IPS DF 6.9 (cell line): ENCODE results near the gene PIGC.

Source experiments
- DNase-seq: peaks from one replicate; pipeline ENCODE4 v3.0.0-alpha.2; 2013; ENCODE audit warnings: low read depth, low spot score
- H3K27ac ChIP-seq: one replicate; pipeline ENCODE4 v1.5.1; 2013; ENCODE audit warnings: low read length, control low read depth
- H3K27me3 ChIP-seq: 2 replicates; pipeline ENCODE4 v1.6.1; 2013; ENCODE audit warnings: mild to moderate bottlenecking, low read length; ENCODE audit not compliant: control insufficient read depth, insufficient read depth
- H3K36me3 ChIP-seq: 2 replicates; pipeline ENCODE4 v1.6.1; 2013; ENCODE audit warnings: low read length; ENCODE audit not compliant: control insufficient read depth, insufficient read depth
- H3K4me1 ChIP-seq: 2 replicates; pipeline ENCODE4 v1.6.1; 2013; ENCODE audit warnings: low read length; ENCODE audit not compliant: control insufficient read depth, insufficient read depth
- H3K4me3 ChIP-seq: 2 replicates; pipeline ENCODE4 v1.5.1; 2013; ENCODE audit warnings: mild to moderate bottlenecking, low read length
- H3K9me3 ChIP-seq: 2 replicates; pipeline ENCODE4 v1.6.1; 2013; ENCODE audit warnings: low read length, inconsistent platforms; ENCODE audit not compliant: control insufficient read depth, insufficient read depth
- WGBS: extraction: QIAGEN DNeasy Blood & Tissue Kit; methylation state at CpG from one replicate; pipeline ENCODE4 v1.1.7; 2013; ENCODE audit warnings: mixed read lengths, missing lambda C conversion rate; ENCODE audit not compliant: insufficient read length, insufficient coverage; 5-methylcytosine and 5-hydroxymethylcytosine counted together

Gene PIGC

DNA sequence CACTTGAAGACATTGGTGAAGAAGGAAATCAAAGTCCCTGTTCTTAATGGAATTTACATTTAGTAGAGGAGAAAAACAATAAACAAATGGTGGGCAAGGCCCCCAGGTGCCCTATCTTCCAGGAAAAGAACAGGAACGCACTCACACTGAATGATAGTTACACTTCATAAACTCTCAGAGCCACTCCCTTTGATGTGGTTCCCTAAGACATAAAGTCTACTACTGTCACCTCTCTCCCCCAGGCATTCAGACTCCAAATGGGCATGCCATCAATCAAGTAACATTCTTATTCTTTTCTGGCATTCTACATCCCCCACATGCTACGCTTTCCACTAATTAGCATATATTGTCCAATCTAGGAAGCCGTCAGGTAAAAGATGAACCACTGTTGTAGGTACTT lies 36.6 kb upstream of the PIGC start:
- Histone ChIP-seq H3K27me3 (no peaks in the 10 kb centered on the region), H3K4me1 (no peaks in the 10 kb centered on the region), H3K9me3 (no peaks in the 10 kb centered on the region), H3K27ac (no peak overlapping the region), H3K4me3 (no peak overlapping the region), H3K36me3 (no peaks in the 10 kb centered on the region)
- no CpG with 5 or more reads among the region's 3 CpGs for WGBS
- no peak for DNase-seq

DNA sequence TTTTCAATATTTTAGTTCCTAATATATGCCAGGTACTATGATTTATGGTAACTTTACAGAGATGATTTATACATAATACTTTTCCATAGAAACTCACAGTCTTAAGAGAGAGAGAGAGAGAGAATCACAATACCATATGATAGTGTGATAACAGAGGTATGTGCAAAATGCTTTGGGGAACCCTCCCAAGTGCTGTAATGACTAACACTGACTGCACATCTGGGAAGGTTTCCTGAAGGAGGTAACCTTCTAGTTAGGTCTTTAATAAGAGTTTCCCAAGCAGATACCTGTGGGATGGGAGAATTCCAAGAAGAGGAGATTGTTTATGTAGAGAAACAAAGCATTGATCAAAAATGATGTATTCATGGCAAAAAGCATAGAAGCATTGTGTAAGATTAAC lies 34.6 kb upstream of the PIGC start:
- H3K4me3 ChIP-seq: no peak overlapping the region
- no peaks in the 10 kb centered on the region for H3K9me3 ChIP-seq
- H3K27me3 ChIP-seq: no peaks in the 10 kb centered on the region
- H3K4me1 ChIP-seq: no peaks in the 10 kb centered on the region
- H3K27ac ChIP-seq: no peak overlapping the region
- H3K36me3 ChIP-seq: no peaks in the 10 kb centered on the region
- DNase-seq: no peak

DNA sequence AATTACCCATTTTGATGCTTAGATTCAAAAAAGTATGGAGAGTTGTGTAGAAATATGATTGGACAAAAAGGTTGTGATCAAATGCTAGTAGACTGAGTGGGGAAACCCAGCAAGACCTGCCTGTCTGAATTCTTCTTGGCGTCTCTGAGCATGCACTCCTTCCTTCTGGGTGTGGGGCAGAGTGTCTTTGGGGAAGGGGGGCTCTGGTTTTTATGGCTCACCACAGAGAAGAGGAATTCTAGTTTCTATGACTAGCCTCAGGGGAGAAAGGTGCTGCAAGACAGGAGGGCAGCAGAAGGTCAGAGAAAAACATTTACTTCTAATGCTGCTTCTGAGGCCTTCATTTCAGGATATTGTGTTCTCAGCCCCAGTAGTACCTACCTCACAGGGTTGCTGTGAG lies 33.9 kb upstream of the PIGC start:
- WGBS: no CpG with 5 or more reads among the region's 1 CpG
- Histone ChIP-seq H3K27me3 (no peaks in the 10 kb centered on the region), H3K27ac (no peak overlapping the region), H3K4me3 (no peak overlapping the region), H3K9me3 (no peaks in the 10 kb centered on the region), H3K4me1 (no peaks in the 10 kb centered on the region), H3K36me3 (no peaks in the 10 kb centered on the region)
- DNase-seq: no peak

DNA sequence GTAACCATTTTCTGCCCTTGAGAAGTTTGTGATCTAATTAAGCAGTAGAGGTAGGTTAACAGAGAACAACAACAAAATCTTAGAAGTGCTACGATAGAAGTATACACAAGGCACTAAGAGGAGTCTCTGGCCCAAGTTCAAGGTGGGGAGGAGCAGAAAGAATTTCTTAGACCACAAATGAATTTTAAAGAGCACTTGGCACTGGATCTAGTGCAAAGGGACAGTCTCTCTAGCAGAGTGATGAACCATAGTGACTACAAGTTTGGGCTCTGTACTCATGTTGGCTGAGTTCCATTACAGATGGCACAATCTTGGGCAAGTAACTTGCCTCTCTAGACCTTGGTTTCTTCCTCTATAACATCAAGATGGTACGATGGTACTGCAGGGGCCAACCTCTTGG lies 33.3 kb upstream of the PIGC start:
- no peaks in the 10 kb centered on the region for H3K9me3 ChIP-seq
- H3K36me3 ChIP-seq: no peaks in the 10 kb centered on the region
- WGBS: no CpG with 5 or more reads among the region's 2 CpGs
- H3K4me3 ChIP-seq: no peak overlapping the region
- DNase-seq: no peak
- no peak overlapping the region for H3K27ac ChIP-seq
- no peaks in the 10 kb centered on the region for H3K4me1 ChIP-seq
- H3K27me3 ChIP-seq: no peaks in the 10 kb centered on the region

DNA sequence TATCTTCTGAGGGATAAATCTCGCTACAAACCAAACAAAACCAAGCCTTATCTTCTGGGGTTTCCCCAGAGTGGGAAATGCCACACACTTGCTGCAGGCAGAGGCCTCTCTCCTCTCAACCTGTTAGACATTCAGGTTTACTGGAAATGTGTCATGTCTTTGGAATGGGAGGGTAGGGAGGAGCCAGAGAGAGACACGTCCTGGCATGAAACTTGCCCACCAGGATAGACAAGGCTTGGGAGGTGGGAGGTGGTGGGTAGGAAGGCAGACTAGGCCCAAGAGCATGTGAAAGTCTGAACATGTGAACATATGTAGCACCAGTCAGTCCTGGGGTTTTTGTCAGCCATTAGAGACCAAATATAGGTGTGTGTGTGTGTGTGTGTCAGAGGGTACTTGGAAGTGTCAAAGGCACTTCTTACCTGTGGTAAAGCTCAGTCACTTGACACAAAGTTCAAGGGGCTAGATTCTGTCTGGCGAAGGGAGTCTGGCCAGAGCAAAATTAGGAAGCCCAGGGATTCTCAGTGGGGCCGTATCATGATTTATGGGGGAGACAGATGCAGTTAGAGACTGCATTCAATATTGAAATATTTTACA lies 32.4 kb upstream of the PIGC start:
- H3K4me3 ChIP-seq: no peak overlapping the region

DNA sequence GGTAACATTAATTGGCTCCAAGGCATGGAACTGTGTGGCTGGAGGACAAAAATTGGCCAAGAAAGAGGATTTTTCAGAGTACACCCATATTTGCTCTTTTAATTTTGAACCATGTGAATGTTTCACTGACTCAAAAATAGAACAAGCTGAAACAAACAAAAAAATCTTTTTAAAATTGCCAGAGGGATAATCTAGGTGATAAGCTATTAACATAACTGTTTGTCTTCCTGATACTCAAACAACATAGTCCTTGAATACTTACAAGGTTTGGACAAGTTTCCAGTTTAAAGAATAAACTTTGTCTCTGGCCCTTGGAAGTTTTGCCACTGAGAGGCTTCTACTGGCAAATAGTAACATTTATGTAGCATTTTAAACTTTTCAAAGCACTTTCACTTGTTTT lies 30.0 kb upstream of the PIGC start:
- no peaks in the 10 kb centered on the region for H3K27me3 ChIP-seq
- no peak overlapping the region for H3K27ac ChIP-seq

More for the DNA sequence above, 32.4 kb upstream of the PIGC start:
- no peaks in the 10 kb centered on the region for H3K27me3 ChIP-seq
- no peak for DNase-seq
- WGBS: no CpG with 5 or more reads among the region's 4 CpGs
- H3K36me3 ChIP-seq: no peaks in the 10 kb centered on the region
- no peaks in the 10 kb centered on the region for H3K4me1 ChIP-seq
- H3K9me3 ChIP-seq: no peaks in the 10 kb centered on the region
- H3K27ac ChIP-seq: no peak overlapping the region

DNA sequence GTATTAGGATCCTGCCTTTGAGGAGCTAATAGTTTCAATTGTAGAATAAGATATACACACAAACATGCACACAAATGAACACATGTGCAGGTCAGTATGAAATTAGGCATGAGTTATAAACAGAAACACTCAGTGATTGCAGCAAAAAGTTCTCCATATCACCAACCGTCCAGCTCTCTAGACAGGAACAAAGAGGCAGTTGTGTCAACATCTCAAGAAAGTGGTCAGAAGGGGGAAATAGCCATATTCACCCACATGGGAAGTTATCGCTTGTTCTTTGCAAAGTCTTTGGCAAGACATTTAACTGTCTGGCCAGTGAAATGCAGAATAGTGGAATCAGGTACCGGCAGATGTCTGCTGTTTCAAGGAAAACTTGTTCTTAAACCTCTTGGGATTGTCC lies 29.4 kb upstream of the PIGC start:
- no peaks in the 10 kb centered on the region for H3K4me1 ChIP-seq
- no CpG with 5 or more reads among the region's 3 CpGs for WGBS
- no peak overlapping the region for H3K27ac ChIP-seq
- no peak overlapping the region for H3K4me3 ChIP-seq
- H3K27me3 ChIP-seq: no peaks in the 10 kb centered on the region
- DNase-seq: no peak
- H3K9me3 ChIP-seq: no peaks in the 10 kb centered on the region
- no peaks in the 10 kb centered on the region for H3K36me3 ChIP-seq

More for the DNA sequence above, 30.0 kb upstream of the PIGC start:
- no peak for DNase-seq
- Histone ChIP-seq H3K36me3 (no peaks in the 10 kb centered on the region), H3K4me3 (no peak overlapping the region), H3K4me1 (no peaks in the 10 kb centered on the region), H3K9me3 (no peaks in the 10 kb centered on the region)

DNA sequence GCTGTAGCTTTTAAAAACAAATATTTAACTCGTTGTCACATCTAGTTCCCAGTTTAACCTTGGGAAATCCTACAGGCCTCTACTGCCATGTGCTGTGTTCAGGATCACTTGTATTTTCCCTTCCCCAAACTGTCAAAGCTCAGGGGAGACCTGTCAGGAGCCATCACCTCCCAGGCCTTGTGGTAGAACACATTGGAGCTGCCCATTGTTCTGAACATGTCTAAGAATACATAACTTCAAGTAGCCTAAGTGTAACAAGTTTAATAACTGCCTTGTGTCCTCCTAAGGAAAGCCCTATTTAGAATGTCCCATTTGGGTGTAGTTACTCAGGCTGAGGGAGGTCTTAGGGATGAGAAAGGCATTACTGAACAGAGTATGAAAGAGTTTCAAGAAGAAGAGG lies 28.6 kb upstream of the PIGC start:
- no peak overlapping the region for H3K4me3 ChIP-seq

DNA sequence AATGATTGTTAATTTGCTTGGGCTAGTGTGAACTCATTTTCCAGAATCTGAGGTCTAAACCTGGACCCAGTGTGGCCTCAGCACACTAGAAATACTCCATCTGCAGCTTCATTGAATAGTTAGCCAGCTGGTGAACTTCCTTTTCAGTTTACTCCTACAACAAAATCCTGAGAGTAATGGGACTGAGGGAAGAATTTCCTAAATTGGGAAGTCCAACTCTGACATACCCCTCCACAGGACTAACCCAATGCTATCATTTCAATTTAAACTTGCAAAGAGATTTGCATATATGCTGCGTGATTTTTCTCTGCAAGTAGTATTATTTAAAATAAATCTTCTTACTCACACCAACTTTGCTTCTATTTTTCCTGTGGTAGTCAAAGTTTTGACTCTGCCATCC lies 27.8 kb upstream of the PIGC start:
- Histone ChIP-seq H3K27me3 (no peaks in the 10 kb centered on the region), H3K4me1 (no peaks in the 10 kb centered on the region), H3K4me3 (no peak overlapping the region), H3K27ac (no peak overlapping the region), H3K36me3 (no peaks in the 10 kb centered on the region), H3K9me3 (no peaks in the 10 kb centered on the region)
- no peak for DNase-seq
- no CpG with 5 or more reads among the region's 1 CpG for WGBS

More for the DNA sequence above, 28.6 kb upstream of the PIGC start:
- no peak overlapping the region for H3K27ac ChIP-seq
- no peaks in the 10 kb centered on the region for H3K36me3 ChIP-seq
- no peaks in the 10 kb centered on the region for H3K27me3 ChIP-seq
- no CpG with 5 or more reads among the region's 1 CpG for WGBS
- no peak for DNase-seq
- H3K9me3 ChIP-seq: no peaks in the 10 kb centered on the region
- no peaks in the 10 kb centered on the region for H3K4me1 ChIP-seq

DNA sequence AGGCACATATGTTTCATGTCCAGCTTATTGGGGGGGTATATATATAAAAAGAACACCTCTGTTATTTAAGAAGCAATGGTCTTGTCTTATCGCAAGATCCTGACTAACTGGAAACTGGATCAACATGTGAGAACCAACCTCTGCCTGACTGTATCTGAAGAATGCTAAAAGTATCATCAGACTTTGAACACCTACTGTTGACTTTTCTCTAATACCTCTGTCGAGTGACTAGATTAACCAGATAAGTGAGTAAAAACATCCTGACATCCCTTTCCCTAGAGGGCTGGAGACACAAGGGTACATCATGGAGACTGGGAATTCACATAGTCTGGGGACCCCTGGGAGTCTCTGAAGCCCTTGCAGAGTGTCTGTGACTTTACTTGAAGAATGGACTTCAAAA lies 26.3 kb upstream of the PIGC start:
- H3K36me3 ChIP-seq: no peaks in the 10 kb centered on the region
- no peak overlapping the region for H3K27ac ChIP-seq
- no peak for DNase-seq
- no peak overlapping the region for H3K4me3 ChIP-seq
- WGBS: no CpG with 5 or more reads among the region's 2 CpGs
- H3K27me3 ChIP-seq: no peaks in the 10 kb centered on the region
- H3K4me1 ChIP-seq: no peaks in the 10 kb centered on the region
- H3K9me3 ChIP-seq: no peaks in the 10 kb centered on the region

DNA sequence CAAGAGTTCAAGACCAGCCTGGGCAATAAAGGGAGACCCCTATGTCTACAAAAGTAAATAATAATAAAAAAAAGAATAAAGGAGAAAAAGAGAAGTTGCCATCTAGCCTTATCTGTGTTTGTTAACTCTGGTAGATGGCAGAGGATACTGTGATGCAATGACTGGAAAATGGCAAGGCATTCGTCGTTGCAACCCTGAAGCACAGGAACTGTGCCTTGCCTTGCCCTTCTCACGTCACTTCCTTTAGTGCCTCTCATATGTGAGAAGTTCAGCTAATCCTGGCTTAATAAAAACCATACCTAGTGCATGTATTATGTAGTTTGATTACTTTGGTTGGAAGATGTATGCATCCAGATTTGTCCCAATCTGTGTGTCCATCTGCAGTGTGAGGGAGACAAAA lies 25.8 kb upstream of the PIGC start:
- no peaks in the 10 kb centered on the region for H3K4me1 ChIP-seq
- no peak for DNase-seq
- no CpG with 5 or more reads among the region's 3 CpGs for WGBS

More for the DNA sequence above, 25.8 kb upstream of the PIGC start:
- H3K4me3 ChIP-seq: no peak overlapping the region
- H3K9me3 ChIP-seq: no peaks in the 10 kb centered on the region
- H3K27me3 ChIP-seq: no peaks in the 10 kb centered on the region
- H3K36me3 ChIP-seq: no peaks in the 10 kb centered on the region
- no peak overlapping the region for H3K27ac ChIP-seq
